Pancreas (tissue), 10 donors: ENCODE measurements around the gene CDKN1A. TPM values are rescaled to one million over a fixed set of nuclear protein-coding genes. Genes with fewer than 3 reads are reported as not detected.

Source experiments
- ATAC-seq, 4 donors: fragments of 200-7000 bp; cut with Tn5 transposase; one replicate each; pipeline versions ENCODE4 v1.8.0 to v1.9.1; 2020; ENCODE audit warnings: mild to moderate bottlenecking in 4 of 4, moderate library complexity in 4 of 4
- DNase-seq, 6 donors: peaks; one replicate each; pipeline ENCODE4 v3.0.0-alpha.2; 2020
- FAIRE-seq: peaks from 2 replicates; lab custom pipeline; 2012; peaks lifted over from hg19 to GRCh38; lab: Jason Lieb, UNC
- H3K27ac ChIP-seq, 4 donors: fragments of 200-600 bp; sonication (generic); 1 replicate in 3 of 4; 2 replicates in 1 of 4; pipeline versions ENCODE4 v1.5.0 to v1.8.0; 2020
- H3K27me3 ChIP-seq, 4 donors: fragments of 200-600 bp; one replicate each; pipeline ENCODE4 v1.8.0; 2021
- H3K36me3 ChIP-seq, 3 donors: fragments of 200-600 bp; sonication (generic) in 1 of 3; one replicate each; pipeline versions ENCODE4 v1.5.0 to v1.8.0; 2020 to 2021
- H3K4me1 ChIP-seq, 3 donors: fragments of 200-600 bp; one replicate each; pipeline ENCODE4 v1.8.0; 2021
- H3K4me3 ChIP-seq, 4 donors: fragments of 200-600 bp; sonication (generic) in 2 of 4; one replicate each; pipeline versions ENCODE4 v1.5.0 to v1.8.0; 2020 to 2021
- H3K9me3 ChIP-seq, 4 donors: fragments of 200-600 bp; one replicate each; pipeline ENCODE4 v1.8.0; 2021
- CTCF ChIP-seq, 4 donors: fragments of 200-600 bp; sonication (generic) in 3 of 4; IDR thresholded peaks; one replicate each; pipeline versions ENCODE4 v1.5.0 to v1.8.0; 2021; ENCODE audit warnings: antibody characterized with exemption in 4 of 4
- WGBS, 2 donors: extraction: QIAGEN DNeasy Blood & Tissue Kit; methylation state at CpG; one replicate each; pipeline ENCODE4 v1.1.7; 2013; 5-methylcytosine and 5-hydroxymethylcytosine counted together
- intact Hi-C, 3 donors: fragments of 100-400 bp; cut with DNase I; formaldehyde crosslinking; loops; one replicate each; pipeline versions ENCODE4 v1.11.1 to v1.14.2; 2022
- polyA plus RNA-seq, 2 donors: library from polyadenylated mRNA; stranded (reverse); fragments of 200-250 nt; gene quantifications; one replicate each; pipeline ENCODE4 v1.2.3, GENCODE V29; 2013
- total RNA-seq, 6 donors: library from RNA; stranded (reverse); fragmentation: NEBNext Ultra II Directional in 4 of 6; extraction: Animal tissue kit (Norgen Biotek cat#: 25700) in 4 of 6; gene quantifications; one replicate each; pipeline versions ENCODE4 v1.2.1 to v1.2.4, GENCODE V29; 2021 to 2023
- donor health status: healthy with polysubstance abuse.
- donor health status: DM: no; HTN: no; CAD: no; lungs with moderate emphysema.
- donor health status: DM: no; HTN: no; CAD: no.
- donor health status: control.
- donor health status: control.
- donor health status: Bipolar disorder and iron deficiency.
- donor health status: DM: yes; HTN: yes; CAD: no.
- donor health status: DM: no; HTN: no; CAD: no.
- donor health status: DM: no; HTN: no; CAD: no.
- donor health status: DM: yes; HTN: yes; CAD: no.

Gene CDKN1A
- total and polyA plus RNA-seq, 8 donors, result 22.3 to 178 (median 44.1) TPM

DNA sequence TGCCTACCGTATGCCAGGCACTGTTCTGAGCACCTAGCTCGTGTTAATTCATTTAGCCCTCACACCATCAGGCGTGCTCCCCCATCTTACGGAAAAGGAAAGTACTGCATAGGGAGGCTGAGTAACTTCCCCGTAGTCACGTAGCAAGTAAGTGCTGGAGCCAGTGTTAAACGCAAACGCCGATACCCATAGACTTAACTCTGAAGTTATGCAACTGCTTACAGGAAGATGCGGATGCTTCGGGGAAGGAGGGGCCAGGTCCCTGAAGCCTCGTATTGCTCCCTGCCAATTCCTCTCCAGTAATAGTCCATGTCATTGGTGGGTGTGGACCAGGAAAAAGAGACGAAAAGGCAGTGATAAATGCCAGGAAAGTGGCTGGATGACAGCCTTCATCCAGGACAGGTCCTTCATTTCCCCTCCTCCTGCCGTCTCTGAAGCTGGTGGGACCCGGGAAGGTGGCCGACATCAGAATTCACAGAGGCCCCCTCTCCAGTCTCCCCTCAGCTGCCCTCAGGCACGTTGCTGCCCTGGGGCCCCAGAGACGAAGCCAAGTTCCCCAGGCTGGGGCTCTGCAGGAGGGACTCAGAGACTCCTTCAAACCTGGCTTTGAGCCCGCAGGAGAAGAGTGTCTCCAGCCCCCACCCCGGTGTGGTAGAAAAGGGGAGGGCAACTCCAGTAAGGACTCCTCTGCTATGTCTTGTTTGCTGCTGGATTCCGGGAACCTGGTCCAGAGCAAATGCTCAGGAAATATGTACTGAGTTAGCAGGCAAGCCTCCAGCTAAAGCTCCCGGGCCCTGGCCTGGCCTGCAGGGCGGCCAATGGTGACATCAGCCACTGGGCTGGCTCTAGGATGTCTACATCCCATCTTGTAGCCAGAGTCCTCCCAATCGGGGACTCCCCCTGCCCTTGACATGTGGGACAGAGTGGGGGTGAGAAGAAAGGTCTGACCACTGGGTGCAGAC lies 56.9 kb downstream of the CDKN1A start:
- Histone ChIP-seq H3K36me3 (no peaks in the 10 kb centered on the region), H3K27ac (peak overlapping the region in 3 of 4 donors; percentile 17 to 82 (median 69)), H3K27me3 (no peaks in the 10 kb centered on the region), H3K9me3 (no peaks in the 10 kb centered on the region), H3K4me1 (no peaks in the 10 kb centered on the region), H3K4me3 (no peak overlapping the region)
- WGBS, 2 donors, result 41 to 44% methylated on average over 24 of the region's 24 CpGs
- intact Hi-C loops, result no loop called here
- TF ChIP-seq CTCF (IDR thresholded peaks at IDR 0.05), result no peak
- ATAC-seq (peak; percentile 38 to 88 (median 80)), FAIRE-seq (no peak), DNase-seq (peak in 5 of 6 donors; percentile 36 to 58 (median 53))

Other genes starting within 250 kb of the CDKN1A start
- gene PXT1, start 235.9 kb upstream of the CDKN1A start, total RNA-seq, result not detected
- not detected for gene PXT1, start 235.9 kb upstream of the CDKN1A start, polyA plus RNA-seq
- gene KCTD20, start 235.7 kb upstream of the CDKN1A start, total RNA-seq, result 10 to 100 TPM in 3 of 6 donors, 1 to 10 TPM in 3; 8.8 to 21.7 (median 11.0) TPM
- gene KCTD20, start 235.7 kb upstream of the CDKN1A start, polyA plus RNA-seq, result 10 to 100 TPM in 1 of 2 donors, 1 to 10 TPM in 1; 9.8 to 10.3 TPM
- gene STK38, start 131.2 kb upstream of the CDKN1A start, total RNA-seq, result 10 to 100 TPM in 2 of 6 donors, 1 to 10 TPM in 4; 4.7 to 18.4 (median 6.9) TPM
- gene STK38, start 131.2 kb upstream of the CDKN1A start, polyA plus RNA-seq, result 10 to 100 TPM; 10.1 to 16.7 TPM
- 100 to 1,000 TPM in 4 of 6 donors, 10 to 100 TPM in 2; 60.5 to 122 (median 105) TPM for gene SRSF3, start 84.4 kb upstream of the CDKN1A start, total RNA-seq
- gene SRSF3, start 84.4 kb upstream of the CDKN1A start, polyA plus RNA-seq, result 100 to 1,000 TPM in 1 of 2 donors, 10 to 100 TPM in 1; 72.8 to 114 TPM
- gene RAB44, start 19.1 kb downstream of the CDKN1A start, total RNA-seq, result under 1 TPM in 5 of 6 donors, not detected in 1; 0.04 to 0.09 (median 0.09) TPM
- under 1 TPM; 0.04 to 0.14 TPM for gene RAB44, start 19.1 kb downstream of the CDKN1A start, polyA plus RNA-seq
- gene CPNE5, start 160.7 kb downstream of the CDKN1A start, total RNA-seq, result 1 to 10 TPM in 1 of 6 donors, under 1 TPM in 5; 0.19 to 1.5 (median 0.34) TPM
- 1 to 10 TPM in 1 of 2 donors, under 1 TPM in 1; 0.80 to 1.2 TPM for gene CPNE5, start 160.7 kb downstream of the CDKN1A start, polyA plus RNA-seq
- gene PPIL1, start 196.1 kb downstream of the CDKN1A start, total RNA-seq, result 10 to 100 TPM in 3 of 6 donors, 1 to 10 TPM in 3; 5.1 to 13.1 (median 8.5) TPM
- gene PPIL1, start 196.1 kb downstream of the CDKN1A start, polyA plus RNA-seq, result 1 to 10 TPM; 7.7 to 9.7 TPM
- gene C6orf89, start 207.2 kb downstream of the CDKN1A start, total RNA-seq, result 10 to 100 TPM; 26.0 to 39.2 (median 31.9) TPM
- 10 to 100 TPM; 11.6 to 15.9 TPM for gene C6orf89, start 207.2 kb downstream of the CDKN1A start, polyA plus RNA-seq